Measurements from ENCODE around the gene NR1D2.
"Not testable (repeated sequence)": the region's sequence is repeated elsewhere in the genome, so short reads cannot be mapped to it uniquely, and the experiment has no call there.

NR1D2 gene

DNA sequence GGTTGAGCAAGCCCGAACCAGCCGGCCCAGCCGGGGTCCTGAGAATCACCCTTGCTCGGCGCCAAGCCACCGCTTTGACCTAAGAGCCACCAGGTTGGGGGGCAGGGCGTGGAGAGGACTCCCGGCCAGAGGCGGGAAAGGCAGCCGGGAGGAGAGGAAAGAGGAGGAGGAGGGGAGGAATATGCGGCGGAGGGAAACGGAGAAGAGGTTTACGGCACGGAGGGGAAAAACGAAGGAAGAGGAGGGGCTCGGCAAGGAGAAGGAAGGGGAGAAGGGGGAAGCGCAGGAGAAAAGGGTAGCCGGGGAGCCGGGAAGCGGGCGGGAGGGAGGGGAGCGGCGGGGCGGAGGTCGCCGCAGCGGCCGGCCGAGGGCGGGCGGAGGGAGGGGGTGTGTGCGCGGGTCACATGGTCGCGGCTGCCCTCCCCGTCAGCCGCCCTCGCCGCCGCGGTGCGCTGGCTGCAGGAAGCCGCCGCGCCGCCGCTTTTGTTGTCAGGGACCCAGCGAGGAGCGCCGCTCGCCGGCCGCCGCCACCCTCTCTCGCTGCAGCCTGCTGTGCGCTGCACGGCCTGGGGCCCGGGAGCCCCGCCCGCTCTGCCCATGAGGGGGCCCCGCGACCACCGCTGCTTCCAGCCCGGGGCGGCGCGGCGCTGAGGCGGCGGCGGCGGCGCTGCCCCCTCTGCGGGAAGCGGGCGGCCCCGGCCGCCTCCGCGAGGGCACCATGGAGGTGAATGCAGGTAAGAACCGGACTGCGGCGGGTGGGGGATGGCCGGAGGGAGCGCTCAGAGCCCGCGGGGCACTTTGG, at the start of gene NR1D2:
Gene NR1D2 (plus strand): TSS at position 426 of the 802 bp plus-strand sequence. CDS start 293 bp downstream, at position 719.
- peak; percentile 55 for DNase-seq (ENCODE audit: low read depth)

DNA sequence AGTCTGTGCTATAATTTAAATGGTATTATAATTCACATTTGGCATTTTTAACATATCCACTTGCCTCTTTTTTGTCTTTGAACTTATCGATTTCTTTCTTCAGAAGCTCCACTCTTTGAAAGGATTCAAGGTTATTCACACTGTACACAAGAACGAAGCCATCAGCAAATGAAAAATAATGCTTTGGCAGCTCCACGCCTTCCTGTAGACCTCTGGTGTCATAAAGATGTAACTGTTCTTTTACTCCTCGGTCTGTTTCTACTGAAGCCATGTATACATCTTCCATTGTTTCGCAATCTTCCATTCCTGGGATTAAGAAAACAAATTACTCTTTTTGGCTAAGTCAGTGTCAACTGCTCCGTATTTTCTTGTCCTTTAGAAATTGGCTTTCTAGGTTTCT, 44.3 kb upstream of the NR1D2 start:
- no peak for DNase-seq (ENCODE audit: low read depth)

DNA sequence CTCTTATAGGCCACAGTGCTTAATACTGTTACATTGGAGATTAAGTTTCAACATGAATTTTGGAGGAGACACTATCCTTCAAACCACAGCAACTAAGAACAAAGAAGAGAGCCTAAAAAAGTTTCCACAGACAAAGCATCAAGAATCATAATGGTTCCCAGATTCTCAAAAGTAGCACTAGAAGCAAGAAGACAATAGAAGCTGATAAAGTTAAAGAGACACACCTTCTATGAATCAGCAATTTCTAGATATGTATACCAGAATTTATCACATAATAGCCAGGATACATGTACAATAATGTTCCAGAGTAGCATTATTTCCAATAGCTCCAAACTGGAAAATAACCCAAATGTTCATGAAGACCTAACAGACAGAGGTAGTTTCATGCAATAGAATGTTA, 40.5 kb upstream of the NR1D2 start:
- DNase-seq (ENCODE audit: low read depth): no peak

DNA sequence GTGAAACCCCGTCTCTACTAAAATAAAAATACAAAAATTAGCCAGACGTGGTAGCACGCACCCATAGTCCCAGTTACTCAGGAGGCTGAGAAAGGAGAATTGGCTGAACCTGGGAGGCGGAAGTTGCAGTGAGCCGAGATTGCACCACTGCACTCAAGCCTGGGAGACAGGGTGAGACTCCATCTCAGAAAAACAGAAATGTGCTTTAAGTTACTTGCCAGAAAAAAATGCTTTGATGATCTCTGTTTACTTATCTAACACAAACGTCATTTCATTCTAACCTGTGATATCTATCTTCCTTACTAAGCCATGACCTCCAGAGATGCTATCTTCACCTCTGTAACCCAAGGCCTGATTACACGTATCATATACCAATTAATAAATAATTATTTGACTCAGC, 35.7 kb upstream of the NR1D2 start:
- no peak for DNase-seq (ENCODE audit: low read depth)

DNA sequence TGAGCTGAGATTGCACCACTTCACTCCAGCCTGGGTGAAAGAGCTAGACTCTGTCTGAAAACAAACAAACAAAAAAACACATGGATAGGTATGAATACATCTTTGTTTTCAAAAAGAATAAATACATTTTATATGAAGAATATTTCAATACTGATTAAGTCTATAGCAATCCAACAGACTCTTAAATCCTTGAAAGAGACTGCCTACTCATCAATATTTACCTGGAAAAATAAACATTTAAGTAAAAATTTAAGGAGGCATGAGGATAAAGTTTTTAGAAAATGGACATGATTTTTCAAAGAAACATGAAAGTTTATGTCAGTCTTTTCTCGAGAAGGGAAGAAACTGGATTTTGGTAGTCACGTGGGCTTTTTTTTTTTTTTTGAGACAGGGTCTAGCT, 33.7 kb upstream of the NR1D2 start:
- no peak for DNase-seq (ENCODE audit: low read depth)

DNA sequence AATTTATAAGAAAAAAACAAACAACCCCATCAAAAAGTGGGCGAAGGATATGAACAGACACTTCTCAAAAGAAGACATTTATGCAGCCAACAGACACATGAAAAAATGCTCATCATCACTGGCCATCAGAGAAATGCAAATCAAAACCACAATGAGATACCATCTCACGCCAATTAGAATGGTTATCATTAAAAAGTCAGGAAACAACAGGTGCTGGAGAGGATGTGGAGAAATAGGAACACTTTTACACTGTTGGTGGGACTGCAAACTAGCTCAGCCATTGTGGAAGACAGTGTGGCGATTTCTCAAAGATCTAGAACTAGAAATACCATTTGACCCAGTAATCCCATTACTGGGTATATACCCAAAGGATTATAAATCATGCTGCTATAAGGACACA, 32.8 kb upstream of the NR1D2 start:
- DNase-seq (ENCODE audit: low read depth): not testable (repeated sequence)

DNA sequence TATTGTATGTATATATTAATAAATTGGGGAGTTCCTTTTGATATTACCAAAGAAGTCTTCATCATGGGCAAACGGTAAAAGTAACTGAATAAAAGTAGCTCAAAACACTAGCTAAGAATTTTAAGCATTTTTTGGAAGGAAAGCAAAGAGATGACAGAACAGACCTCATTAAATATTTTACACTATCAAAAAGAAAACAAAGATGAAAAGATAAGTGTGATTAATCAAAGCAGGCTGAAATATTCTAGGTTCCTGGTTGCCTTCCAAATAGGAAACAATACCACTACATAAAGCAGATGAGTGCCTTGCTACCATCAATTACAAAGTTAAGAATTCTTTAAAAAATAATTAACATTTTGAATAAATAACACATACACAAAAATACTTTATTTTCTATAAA, 31.9 kb upstream of the NR1D2 start:
- no peak for DNase-seq (ENCODE audit: low read depth)

DNA sequence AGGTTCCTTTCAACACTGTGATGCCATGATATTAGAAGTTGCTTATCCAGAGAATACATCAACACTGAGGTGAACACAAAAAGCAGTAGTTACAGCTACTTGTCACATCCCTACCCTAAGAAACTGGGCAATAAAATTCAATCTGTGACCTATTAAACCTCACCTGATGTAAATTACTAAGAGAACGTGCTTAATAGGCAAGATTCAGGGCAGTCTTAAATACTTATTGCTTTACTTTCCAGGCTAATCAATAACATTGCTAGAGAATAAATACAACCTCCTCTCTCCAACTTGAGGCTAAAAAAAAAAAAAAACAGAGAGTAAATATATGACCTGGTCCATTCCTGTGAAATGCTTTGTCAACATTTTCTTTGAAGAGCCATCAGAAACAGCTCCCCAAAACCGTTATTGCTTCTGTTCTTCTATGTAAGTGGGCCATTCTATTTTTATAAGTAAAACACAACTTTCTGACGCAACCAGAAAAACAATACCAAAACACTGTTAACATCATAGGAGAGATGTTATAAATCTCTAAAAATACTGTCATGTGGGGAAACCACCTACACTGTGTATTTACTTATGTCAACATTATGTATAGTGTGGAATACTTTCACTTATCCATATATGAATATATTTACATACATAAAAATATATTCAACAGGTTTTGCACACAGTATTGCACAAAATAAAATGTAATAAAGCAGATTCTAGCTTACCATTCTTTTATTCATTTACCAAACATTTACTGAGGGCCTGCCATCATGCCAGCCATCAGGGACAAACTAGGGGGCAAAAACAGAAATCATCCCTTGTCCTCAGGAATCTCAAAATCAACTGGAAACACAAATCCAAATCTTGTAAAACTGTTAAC, 31.0 kb upstream of the NR1D2 start:
- DNase-seq (ENCODE audit: low read depth): no peak

DNA sequence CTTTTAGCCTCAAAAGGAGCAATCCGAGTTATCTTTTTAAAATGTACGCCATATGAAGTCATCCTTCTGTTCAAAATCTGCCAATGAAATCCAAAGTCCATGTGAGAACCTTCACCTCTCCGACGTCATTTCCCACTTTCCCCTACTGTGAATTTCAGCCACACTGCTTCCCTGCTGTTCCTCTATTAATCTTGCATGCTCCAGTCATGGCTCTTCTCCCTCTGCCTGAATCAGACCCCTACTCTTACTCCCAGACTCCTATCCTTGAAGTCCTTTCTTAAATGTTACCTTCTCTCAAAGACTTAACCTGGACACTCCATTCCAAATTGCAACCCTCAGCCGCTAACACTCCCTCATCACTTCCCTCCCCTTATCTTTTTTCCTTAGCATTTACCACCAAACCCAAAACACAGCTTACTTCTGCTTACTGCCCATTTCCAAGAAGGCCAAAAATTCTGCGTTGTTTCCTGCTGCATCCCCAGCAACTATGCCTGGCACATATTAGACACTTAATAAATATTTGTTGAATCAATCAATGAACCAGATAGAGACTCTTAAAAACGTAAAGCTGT, 29.5 kb upstream of the NR1D2 start:
- no peak for DNase-seq (ENCODE audit: low read depth)

DNA sequence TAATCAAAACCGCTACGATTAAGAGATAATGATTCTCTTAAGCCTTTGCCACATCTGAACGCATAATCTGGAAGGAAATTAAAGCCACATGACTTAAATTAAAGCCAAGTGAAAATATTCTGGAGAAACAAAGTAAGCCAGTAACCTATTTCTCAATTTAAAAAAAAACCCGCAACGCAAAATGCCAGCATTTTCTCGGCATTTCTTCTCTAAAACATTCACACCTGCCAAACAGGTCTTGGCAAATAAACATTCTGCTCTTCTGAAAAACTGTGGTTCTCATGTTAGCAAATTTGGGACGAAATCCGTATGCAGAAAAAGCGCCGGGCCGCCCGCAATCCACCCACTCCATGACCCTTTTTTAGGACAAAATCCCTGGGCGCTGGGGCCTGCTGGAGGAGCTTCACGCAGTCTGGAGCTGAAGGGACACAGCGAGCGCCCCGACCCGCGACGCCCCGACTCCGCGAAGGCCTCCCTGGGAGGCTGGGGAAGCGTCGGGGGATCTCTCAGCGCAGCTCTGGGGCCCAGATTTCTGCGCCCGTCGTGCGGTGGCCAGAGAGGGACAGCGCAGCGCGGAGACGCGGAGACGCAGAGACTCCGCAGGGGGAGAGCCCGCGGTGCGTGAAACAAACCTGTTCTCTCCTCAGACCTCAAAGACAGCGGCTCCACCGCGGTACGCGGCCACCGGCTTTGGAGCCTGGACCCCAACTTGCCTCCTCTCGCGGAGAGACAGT, 28.8 kb upstream of the NR1D2 start:
- DNase-seq (ENCODE audit: low read depth): no peak

DNA sequence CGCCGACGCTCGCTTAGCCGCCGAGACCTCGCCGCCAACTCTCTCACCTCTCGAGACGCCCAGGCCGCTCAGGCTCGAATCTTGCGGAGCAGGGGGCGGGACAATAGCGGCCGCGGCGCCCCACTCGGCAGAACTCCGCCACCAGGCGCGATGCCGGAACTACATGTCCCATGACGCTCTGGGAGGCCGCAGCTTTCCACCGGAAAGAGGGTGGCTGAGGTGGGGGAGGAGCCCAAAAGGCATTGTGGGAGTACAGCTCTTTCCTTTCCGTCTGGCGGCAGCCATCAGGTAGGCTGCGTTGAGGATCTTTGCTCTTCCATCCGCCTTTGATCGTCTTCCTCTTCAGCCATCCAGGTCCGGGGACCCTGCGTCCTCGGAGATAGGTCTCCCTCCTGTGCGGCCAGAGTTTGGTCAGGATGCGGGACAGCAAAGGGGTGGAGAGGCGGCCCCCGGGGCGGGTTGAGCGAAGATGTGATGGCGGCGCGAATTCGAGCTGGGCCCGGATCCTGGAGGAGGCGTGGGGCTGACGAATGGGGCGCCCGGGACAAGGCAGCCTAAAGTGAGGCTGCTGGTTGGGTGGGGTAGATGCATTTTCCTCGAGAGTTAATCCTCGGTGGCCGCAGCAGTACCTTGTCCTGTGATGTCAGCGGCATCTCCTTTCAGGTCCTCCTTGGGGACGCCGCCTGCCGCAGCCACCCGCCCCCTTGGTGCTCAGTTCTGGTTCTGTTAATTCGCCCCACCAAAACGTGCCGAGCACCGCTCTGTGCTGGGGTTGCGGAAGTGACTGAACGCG, 28.0 kb upstream of the NR1D2 start, which contains the start of the genes NKIRAS1 and RPL15:
Gene NKIRAS1 (minus strand): TSS at position 105 of the 793 bp plus-strand sequence. CDS start 6,086 bp downstream, outside the sequence.
Gene RPL15 (plus strand): TSS at position 247 of the 793 bp plus-strand sequence. CDS start 728 bp downstream, outside the sequence.
- DNase-seq (ENCODE audit: low read depth): peak; percentile 89

DNA sequence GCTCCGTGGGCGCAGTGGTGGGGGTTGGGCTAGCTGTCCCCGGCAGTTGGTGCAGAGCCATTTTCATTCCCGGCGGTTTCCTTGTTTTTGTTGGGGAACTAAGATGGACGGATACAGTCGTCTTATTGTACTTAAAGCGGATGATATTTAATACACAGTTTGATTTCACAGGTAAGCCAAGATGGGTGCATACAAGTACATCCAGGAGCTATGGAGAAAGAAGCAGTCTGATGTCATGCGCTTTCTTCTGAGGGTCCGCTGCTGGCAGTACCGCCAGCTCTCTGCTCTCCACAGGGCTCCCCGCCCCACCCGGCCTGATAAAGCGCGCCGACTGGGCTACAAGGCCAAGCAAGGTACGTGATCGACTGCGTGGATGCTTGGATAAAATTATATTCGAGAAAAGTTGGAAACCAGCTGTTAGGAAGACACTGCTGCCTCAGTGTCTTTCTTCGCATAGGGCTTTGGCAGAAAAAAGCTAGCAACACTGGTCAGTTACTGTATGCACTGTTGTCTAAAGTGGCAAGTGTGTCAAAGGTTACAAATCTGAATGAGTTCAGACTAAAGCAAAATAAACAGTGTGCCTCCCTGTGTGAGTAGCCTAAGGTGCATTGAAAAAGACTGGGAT, 27.3 kb upstream of the NR1D2 start:
- not testable (repeated sequence) for DNase-seq (ENCODE audit: low read depth)

DNA sequence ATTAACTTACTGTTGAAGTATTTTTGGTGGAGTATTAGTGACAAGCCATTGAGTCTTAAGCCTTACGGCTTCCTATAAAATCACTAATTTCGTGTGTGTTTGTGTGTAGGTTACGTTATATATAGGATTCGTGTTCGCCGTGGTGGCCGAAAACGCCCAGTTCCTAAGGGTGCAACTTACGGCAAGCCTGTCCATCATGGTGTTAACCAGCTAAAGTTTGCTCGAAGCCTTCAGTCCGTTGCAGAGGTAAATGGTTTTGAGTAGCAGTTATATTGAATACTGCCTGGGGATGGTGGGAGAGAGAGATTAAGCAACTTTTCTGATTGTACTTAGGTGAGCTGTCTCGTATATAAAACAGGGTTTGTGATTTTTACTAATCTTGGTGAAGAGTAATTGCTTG, 26.8 kb upstream of the NR1D2 start:
- DNase-seq (ENCODE audit: low read depth): not testable (repeated sequence)

DNA sequence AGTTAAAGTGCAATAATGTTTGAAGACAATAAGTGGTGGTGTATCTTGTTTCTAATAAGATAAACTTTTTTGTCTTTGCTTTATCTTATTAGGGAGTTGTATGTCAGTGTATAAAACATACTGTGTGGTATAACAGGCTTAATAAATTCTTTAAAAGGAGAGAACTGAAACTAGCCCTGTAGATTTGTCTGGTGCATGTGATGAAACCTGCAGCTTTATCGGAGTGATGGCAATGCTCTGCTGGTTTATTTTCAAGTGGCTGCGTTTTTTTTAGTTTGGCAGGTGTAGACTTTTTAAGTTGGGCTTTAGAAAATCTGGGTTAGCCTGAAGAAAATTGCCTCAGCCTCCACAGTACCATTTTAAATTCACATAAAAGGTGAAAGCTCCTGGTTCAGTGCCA, 25.5 kb upstream of the NR1D2 start:
- DNase-seq (ENCODE audit: low read depth): no peak

DNA sequence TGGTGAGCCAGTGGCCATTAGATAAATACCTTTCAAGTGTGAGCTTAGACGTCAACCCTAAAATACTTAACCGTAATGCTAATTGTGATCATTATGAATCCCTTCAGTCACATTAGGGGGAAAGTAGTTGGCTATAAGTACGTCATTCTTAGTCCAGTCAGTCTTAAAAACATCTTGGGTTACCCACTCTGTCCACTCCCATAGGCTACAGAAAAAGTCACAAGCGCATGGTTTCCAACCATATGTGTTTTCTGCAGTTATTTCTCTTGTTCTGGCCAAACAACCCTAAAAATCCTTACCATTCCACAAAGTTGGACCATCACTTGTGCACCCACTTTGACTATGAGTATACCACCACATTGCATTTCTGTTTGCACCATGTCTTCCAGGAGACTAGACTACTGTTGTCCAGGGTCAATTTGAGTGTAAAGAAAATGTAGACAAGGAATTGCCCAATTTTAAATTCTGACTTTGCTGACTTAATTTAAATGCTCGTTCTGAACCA, 24.9 kb upstream of the NR1D2 start:
- no peak for DNase-seq (ENCODE audit: low read depth)

DNA sequence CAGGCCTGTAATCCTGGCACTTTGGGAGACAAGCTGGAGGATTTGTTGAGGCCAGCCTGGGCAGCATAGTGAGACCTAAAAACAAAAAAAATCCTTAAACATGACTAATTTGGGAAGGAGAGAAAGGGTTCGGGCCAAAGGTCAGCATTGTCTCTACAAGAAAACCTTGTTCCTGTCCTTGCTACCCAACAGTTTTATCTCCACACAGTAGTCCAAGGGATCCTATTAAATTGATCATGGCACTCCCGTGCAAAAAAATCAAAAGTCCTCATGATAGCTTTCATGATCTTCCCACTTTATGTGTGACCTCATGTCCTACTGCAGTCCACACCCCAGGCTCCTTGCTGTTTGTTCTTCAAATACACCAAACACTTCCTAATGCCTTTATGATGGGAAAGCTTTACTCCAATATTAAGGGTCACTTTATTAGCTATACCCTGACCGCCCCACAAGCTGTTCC, 24.0 kb upstream of the NR1D2 start:
- no peak for DNase-seq (ENCODE audit: low read depth)

DNA sequence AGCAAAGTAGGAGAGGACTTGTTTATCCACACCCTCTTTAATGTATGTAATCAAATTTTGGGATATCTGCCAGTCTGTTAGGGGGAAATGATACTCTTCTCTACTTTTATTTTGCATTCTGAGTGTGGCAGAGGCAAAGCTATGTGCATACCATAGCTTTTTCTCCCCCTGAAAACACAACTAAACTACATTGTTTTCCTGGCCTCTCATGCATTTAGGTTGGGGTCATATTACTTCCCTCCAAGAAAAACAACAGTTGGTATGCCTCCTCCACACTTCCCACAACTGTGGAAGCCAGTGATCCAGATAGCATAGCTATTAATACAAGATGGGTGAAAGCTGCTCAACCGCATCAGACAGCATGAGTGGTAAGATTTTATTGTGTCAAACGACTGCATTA, 21.3 kb upstream of the NR1D2 start:
- DNase-seq (ENCODE audit: low read depth): no peak

DNA sequence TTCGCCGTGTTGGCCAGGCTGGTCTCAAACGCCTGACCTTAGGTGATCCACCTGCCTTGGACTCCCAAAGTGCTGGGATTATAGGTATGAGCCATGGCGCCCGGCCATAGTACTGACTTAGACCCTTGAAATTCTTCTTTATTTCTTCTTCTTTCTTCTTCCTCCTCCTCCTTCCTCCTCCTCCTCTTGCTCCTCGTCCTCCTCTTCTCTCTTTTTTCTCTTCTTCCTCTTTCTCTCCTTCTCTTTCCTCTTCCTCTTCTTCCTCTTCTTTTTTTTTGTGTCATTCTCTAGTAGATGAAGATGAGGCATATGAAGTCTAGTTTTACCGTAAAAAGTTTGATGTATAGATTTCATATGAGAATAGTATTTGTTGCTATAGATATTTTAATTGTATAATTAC, 18.8 kb upstream of the NR1D2 start:
- no peak for DNase-seq (ENCODE audit: low read depth)

DNA sequence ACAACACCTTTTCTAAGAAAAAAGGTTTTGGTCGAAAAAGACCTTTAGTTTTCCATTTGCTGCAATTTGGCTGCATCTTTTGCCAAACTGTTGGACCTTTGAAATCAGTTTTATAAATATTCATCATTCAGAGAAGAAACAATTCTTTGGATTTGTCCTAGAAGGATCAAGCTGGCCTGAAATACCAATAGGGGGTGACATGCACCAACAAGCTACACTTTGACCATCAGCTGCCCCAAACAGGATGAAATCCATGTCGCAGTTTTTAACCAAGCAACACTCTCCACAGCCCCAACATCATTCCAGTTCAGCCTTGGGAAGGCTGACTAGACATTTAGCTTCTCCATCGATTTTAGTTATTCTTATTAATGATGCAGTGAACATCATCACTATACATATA, 18.4 kb upstream of the NR1D2 start:
- DNase-seq (ENCODE audit: low read depth): no peak

DNA sequence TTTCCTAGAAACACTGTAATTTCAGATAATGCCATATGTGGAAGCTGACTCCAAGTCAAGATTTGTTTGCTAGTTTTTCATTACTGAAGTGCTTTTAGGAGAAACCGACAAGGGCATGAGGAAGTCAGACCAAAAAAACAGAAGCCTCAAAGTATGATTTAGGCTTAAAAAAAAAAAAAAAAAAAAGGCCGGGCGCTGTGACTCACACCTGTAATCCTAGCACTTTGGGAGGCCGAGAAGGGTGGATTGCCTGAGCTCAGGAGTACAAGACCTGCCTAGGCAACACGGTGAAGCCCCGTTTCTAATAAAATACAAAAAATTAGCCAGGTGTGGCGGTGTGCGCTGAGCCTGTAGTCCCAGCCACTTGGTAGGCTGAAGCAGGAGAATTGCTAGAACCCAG, 16.6 kb upstream of the NR1D2 start:
- no peak for DNase-seq (ENCODE audit: low read depth)
